ENCODE measurements around the gene ICAM3.
"Not testable (repeated sequence)": the region's sequence is repeated elsewhere in the genome, so short reads cannot be mapped to it uniquely, and the experiment has no call there.

ICAM3 gene

DNA sequence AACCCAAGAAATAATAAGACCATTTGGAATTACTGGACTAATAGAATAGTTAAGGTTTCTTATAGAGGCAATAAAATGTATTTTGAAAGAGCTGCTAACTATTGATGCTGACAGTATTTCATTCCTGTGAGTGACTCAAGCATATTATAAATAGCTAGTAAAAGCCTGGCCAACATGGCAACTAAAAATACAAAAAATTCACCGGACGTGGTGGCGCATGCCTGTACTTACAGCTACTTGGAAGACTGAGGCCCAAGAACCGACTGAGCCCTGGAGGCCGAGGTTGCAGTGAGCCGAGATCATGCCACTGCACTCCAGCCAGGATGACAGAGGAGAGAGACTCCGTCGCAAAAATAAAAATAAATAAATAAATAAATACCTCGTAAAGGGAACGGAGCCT lies 5.4 kb upstream of the ICAM3 start:
- TF ChIP-seq, protein P1, sequence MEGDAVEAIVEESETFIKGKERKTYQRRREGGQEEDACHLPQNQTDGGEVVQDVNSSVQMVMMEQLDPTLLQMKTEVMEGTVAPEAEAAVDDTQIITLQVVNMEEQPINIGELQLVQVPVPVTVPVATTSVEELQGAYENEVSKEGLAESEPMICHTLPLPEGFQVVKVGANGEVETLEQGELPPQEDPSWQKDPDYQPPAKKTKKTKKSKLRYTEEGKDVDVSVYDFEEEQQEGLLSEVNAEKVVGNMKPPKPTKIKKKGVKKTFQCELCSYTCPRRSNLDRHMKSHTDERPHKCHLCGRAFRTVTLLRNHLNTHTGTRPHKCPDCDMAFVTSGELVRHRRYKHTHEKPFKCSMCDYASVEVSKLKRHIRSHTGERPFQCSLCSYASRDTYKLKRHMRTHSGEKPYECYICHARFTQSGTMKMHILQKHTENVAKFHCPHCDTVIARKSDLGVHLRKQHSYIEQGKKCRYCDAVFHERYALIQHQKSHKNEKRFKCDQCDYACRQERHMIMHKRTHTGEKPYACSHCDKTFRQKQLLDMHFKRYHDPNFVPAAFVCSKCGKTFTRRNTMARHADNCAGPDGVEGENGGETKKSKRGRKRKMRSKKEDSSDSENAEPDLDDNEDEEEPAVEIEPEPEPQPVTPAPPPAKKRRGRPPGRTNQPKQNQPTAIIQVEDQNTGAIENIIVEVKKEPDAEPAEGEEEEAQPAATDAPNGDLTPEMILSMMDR (IDR thresholded peaks at IDR 0.05; ENCODE audit: borderline replicate concordance, control extremely low read depth, extremely low read depth, insufficient read depth, missing control alignments) = no peak
- in situ Hi-C loops (cut with MboI; ENCODE audit: low sequenced_read_pairs, unreplicated experiment) = no loop called here
- no peak for DNase-seq (ENCODE audit: low spot score)

- TF ChIP-seq, protein P1 (IDR thresholded peaks at IDR 0.05; ENCODE audit: borderline replicate concordance, control extremely low read depth, extremely low read depth, insufficient read depth, missing control alignments) = no peak
- in situ Hi-C loops (cut with MboI; ENCODE audit: low sequenced_read_pairs, unreplicated experiment) = no loop called here
Measured at GRCh38 chr19:10343495-10343894, 4.1 kb upstream of the ICAM3 start.

DNA sequence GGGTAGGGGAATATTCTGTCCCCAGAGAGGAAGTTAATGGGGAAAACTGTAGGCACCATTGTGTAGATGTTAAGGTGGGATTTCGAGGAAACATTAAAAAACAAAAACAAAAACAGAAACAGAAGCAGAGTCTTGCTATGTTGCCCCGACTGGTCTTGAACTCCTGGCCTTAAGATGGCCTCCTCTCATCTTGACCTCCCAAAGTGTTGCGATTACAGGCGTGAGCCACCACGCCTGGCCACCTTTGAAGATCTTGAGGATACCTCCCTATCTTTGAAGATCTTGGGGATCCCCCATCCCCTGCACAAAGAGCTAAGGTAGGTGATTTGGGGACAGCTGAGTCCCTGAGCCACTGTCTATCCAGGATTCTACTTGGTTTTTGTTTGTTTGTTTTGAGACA lies 553 bp upstream of the ICAM3 start:
- TF ChIP-seq, protein P1 (IDR thresholded peaks at IDR 0.05; ENCODE audit: borderline replicate concordance, control extremely low read depth, extremely low read depth, insufficient read depth, missing control alignments) = no peak
- in situ Hi-C loops (cut with MboI; ENCODE audit: low sequenced_read_pairs, unreplicated experiment) = no loop called here
- DNase-seq (ENCODE audit: low spot score) = no peak

More at GRCh38 chr19:10343495-10343894, 4.1 kb upstream of the ICAM3 start:
- no peak for DNase-seq (ENCODE audit: low spot score)

DNA sequence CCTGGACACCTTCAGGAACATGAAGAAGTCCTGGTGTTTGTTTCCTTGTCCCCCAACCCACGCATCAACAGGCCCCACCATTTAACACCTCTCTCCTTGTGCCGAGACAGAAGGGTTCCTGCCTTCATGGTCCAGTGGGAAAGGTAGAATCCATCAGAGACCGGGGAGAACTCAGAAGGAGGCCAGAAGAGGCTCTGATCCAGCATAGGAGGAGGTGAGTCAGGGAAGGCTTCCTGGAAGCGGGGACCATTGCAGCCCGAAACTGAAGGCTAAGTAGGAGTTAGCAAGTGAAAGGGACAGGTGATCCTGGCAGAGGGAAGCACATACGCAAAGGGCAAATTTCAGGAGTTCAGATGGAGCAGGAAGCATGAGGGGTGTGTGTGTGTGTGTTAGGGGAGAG lies 484 bp downstream of the ICAM3 start:
- no peak for DNase-seq (ENCODE audit: low spot score)
- TF ChIP-seq, protein P1 (IDR thresholded peaks at IDR 0.05; ENCODE audit: borderline replicate concordance, control extremely low read depth, extremely low read depth, insufficient read depth, missing control alignments) = no peak
- in situ Hi-C loops (cut with MboI; ENCODE audit: low sequenced_read_pairs, unreplicated experiment) = no loop called here

DNA sequence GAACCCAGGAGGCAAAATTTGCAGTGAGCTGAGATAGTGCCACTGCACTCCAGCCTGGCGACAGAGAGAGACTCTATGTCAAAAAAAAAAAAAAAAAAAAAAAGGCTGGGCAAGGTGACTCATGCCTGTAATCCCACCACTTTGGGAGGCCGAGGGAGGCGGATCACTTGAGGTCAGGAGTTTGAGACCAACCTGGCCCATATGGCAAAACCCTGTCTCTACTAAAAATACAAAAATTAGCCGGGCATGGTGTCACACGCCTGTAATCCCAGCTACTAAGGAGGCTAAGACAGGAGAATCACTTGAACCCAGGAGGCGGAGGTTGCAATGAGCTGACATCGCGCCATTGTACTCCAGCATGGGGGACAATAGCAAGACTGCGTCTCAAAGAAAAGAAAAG lies 2.7 kb downstream of the ICAM3 start:
- in situ Hi-C loops (cut with MboI; ENCODE audit: low sequenced_read_pairs, unreplicated experiment) = not testable (repeated sequence)

GRCh38 chr19:10335352-10335985 lies 4.0 kb downstream of the ICAM3 start:
- TF ChIP-seq, protein P1 (IDR thresholded peaks at IDR 0.05; ENCODE audit: borderline replicate concordance, control extremely low read depth, extremely low read depth, insufficient read depth, missing control alignments) = no peak
- in situ Hi-C loops (cut with MboI; ENCODE audit: low sequenced_read_pairs, unreplicated experiment) = no loop called here
- DNase-seq (ENCODE audit: low spot score) = no peak

More for the DNA sequence above, 2.7 kb downstream of the ICAM3 start:
- DNase-seq (ENCODE audit: low spot score) = not testable (repeated sequence)

- DNase-seq (ENCODE audit: low spot score) = no peak
- TF ChIP-seq, protein P1 (IDR thresholded peaks at IDR 0.05; ENCODE audit: borderline replicate concordance, control extremely low read depth, extremely low read depth, insufficient read depth, missing control alignments) = no peak
- in situ Hi-C loops (cut with MboI; ENCODE audit: low sequenced_read_pairs, unreplicated experiment) = no loop called here
Measured at GRCh38 chr19:10334588-10335351, 4.7 kb downstream of the ICAM3 start.

All from GM13976 (cell line).